Stimulated activated CD8-positive, alpha-beta memory T cell treated with anti-CD3 and anti-CD28 coated beads, Interleukin-15, amount 100 ng/mL, for 4 hours (primary cell): Measurements from ENCODE around the gene CCNO.

ENCODE experiments used
- DNase-seq, 2 donors: peaks; one replicate each; pipeline ENCODE4 v3.0.0-alpha.2; 2020; ENCODE audit warnings: low read depth in 2 of 2

The CCNO gene

GRCh38 chr5:55222985-55223811, 10.2 kb downstream of the CCNO start:
- no peak for DNase-seq

GRCh38 chr5:55222092-55222984, 11.1 kb downstream of the CCNO start:
- no peak for DNase-seq

- no peak for DNase-seq
Measured at GRCh38 chr5:55220433-55221185, 12.8 kb downstream of the CCNO start.

GRCh38 chr5:55219770-55220169, 13.6 kb downstream of the CCNO start:
- DNase-seq: no peak

- DNase-seq: no peak
Measured at GRCh38 chr5:55218967-55219366, 14.4 kb downstream of the CCNO start.

GRCh38 chr5:55211184-55211874, 22.1 kb downstream of the CCNO start:
- DNase-seq: no peak

- no peak for DNase-seq
Measured at GRCh38 chr5:55205001-55205400, 28.4 kb downstream of the CCNO start.

- no peak for DNase-seq
Measured at GRCh38 chr5:55191165-55191564, 42.2 kb downstream of the CCNO start.

GRCh38 chr5:55188656-55189540, 44.5 kb downstream of the CCNO start:
- no peak for DNase-seq

GRCh38 chr5:55187370-55187769, 46.0 kb downstream of the CCNO start:
- no peak for DNase-seq
